Pancreas (tissue), 10 donors: ENCODE results near the gene TRIM28. TPM values are rescaled to one million over a fixed set of nuclear protein-coding genes. Genes with fewer than 3 reads are reported as not detected.

Experiments
- ATAC-seq, 4 donors: fragments of 200-7000 bp; cut with Tn5 transposase; one replicate each; pipeline versions ENCODE4 v1.8.0 to v1.9.1; 2020; ENCODE audit warnings: mild to moderate bottlenecking in 4 of 4, moderate library complexity in 4 of 4
- DNase-seq, 6 donors: peaks; one replicate each; pipeline ENCODE4 v3.0.0-alpha.2; 2020
- FAIRE-seq: peaks from 2 replicates; lab custom pipeline; 2012; peaks lifted over from hg19 to GRCh38; lab: Jason Lieb, UNC
- H3K27ac ChIP-seq, 4 donors: fragments of 200-600 bp; sonication (generic); 1 replicate in 3 of 4; 2 replicates in 1 of 4; pipeline versions ENCODE4 v1.5.0 to v1.8.0; 2020
- H3K27me3 ChIP-seq, 4 donors: fragments of 200-600 bp; one replicate each; pipeline ENCODE4 v1.8.0; 2021
- H3K36me3 ChIP-seq, 3 donors: fragments of 200-600 bp; sonication (generic) in 1 of 3; one replicate each; pipeline versions ENCODE4 v1.5.0 to v1.8.0; 2020 to 2021
- H3K4me1 ChIP-seq, 3 donors: fragments of 200-600 bp; one replicate each; pipeline ENCODE4 v1.8.0; 2021
- H3K4me3 ChIP-seq, 4 donors: fragments of 200-600 bp; sonication (generic) in 2 of 4; one replicate each; pipeline versions ENCODE4 v1.5.0 to v1.8.0; 2020 to 2021
- H3K9me3 ChIP-seq, 4 donors: fragments of 200-600 bp; one replicate each; pipeline ENCODE4 v1.8.0; 2021
- WGBS, 2 donors: extraction: QIAGEN DNeasy Blood & Tissue Kit; methylation state at CpG; one replicate each; pipeline ENCODE4 v1.1.7; 2013; 5-methylcytosine and 5-hydroxymethylcytosine counted together
- intact Hi-C, 3 donors: fragments of 100-400 bp; cut with DNase I; formaldehyde crosslinking; loops; one replicate each; pipeline versions ENCODE4 v1.11.1 to v1.14.2; 2022
- polyA plus RNA-seq, 2 donors: library from polyadenylated mRNA; stranded (reverse); fragments of 200-250 nt; gene quantifications; one replicate each; pipeline ENCODE4 v1.2.3, GENCODE V29; 2013
- total RNA-seq, 6 donors: library from RNA; stranded (reverse); fragmentation: NEBNext Ultra II Directional in 4 of 6; extraction: Animal tissue kit (Norgen Biotek cat#: 25700) in 4 of 6; gene quantifications; one replicate each; pipeline versions ENCODE4 v1.2.1 to v1.2.4, GENCODE V29; 2021 to 2023
- TF ChIP-seq, protein P1 (sequence below), 4 donors: fragments of 200-600 bp; sonication (generic) in 3 of 4; IDR thresholded peaks; one replicate each; pipeline versions ENCODE4 v1.5.0 to v1.8.0; 2021; ENCODE audit warnings: antibody characterized with exemption in 4 of 4
- donor health status: healthy with polysubstance abuse.
- donor health status: DM: no; HTN: no; CAD: no; lungs with moderate emphysema.
- donor health status: DM: no; HTN: no; CAD: no.
- donor health status: control.
- donor health status: control.
- donor health status: Bipolar disorder and iron deficiency.
- donor health status: DM: yes; HTN: yes; CAD: no.
- donor health status: DM: no; HTN: no; CAD: no.
- donor health status: DM: no; HTN: no; CAD: no.
- donor health status: DM: yes; HTN: yes; CAD: no.

TRIM28 gene
- total and polyA plus RNA-seq, 8 donors = 128 to 212 (median 190) TPM

DNA sequence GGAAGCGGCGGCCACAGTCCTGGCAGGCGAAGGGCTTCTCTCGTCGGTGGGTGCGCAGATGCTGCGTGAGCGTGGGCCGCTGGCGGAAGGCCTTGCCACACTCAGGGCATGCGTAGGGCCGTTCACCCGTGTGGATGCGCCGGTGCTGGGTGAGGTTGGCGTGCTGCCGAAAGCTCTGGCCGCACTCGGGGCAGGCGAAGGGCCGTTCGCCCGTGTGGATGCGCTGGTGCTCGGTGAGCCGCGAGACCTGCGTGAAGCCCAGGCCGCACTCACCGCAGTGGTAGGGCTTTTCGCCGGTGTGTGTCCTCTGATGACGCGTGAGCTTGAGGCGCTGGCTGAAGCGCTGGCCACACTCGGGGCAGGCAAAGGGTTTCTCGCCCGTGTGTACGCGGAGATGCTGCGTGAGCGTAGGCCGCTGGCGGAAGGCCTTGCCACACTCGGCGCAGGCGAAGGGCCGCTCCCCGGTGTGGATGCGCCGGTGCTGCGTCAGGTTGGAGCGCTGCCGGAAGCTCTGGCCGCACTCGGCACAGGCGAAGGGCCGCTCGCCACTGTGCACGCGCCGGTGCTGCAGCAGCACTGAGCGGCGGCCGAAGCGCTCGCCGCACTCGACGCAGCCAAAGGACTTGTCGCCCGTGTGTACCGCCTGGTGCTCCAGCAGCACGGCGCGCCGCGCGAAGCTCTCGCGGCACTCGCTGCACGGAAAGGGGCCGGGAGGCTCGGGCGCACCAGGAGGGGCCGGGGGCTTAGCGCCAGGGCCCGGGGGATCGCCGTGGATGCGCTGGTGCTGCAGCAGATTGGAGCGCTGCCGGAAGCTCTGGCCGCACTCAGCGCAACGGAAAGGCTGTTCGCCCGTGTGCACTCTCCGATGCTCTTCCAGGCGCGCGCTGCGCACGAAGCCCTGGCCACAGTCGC lies 18.5 kb downstream of the TRIM28 start:
- H3K9me3 ChIP-seq = no peaks in the 10 kb centered on the region
- H3K27me3 ChIP-seq = no peaks in the 10 kb centered on the region
- 4 to 5% methylated on average over 86 to 107 of the region's 107 CpGs for WGBS, 2 donors
- TF ChIP-seq, protein P1, sequence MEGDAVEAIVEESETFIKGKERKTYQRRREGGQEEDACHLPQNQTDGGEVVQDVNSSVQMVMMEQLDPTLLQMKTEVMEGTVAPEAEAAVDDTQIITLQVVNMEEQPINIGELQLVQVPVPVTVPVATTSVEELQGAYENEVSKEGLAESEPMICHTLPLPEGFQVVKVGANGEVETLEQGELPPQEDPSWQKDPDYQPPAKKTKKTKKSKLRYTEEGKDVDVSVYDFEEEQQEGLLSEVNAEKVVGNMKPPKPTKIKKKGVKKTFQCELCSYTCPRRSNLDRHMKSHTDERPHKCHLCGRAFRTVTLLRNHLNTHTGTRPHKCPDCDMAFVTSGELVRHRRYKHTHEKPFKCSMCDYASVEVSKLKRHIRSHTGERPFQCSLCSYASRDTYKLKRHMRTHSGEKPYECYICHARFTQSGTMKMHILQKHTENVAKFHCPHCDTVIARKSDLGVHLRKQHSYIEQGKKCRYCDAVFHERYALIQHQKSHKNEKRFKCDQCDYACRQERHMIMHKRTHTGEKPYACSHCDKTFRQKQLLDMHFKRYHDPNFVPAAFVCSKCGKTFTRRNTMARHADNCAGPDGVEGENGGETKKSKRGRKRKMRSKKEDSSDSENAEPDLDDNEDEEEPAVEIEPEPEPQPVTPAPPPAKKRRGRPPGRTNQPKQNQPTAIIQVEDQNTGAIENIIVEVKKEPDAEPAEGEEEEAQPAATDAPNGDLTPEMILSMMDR (IDR thresholded peaks at IDR 0.05) = no peak
- FAIRE-seq (no peak), ATAC-seq (peak in 3 of 4 donors; percentile 1 to 5 (median 3)), DNase-seq (peak in 3 of 6 donors; percentile 55 to 75 (median 68))
- H3K36me3 ChIP-seq = no peaks in the 10 kb centered on the region
- H3K4me3 ChIP-seq = peak overlapping the region; percentile 5 to 33 (median 24)
- peaks cover 14 to 22% (median 19%) of the 10 kb centered on the region in 3 donors for H3K4me1 ChIP-seq
- intact Hi-C loops = no loop called here
- peak overlapping the region in 2 of 4 donors; percentile 8 to 28 for H3K27ac ChIP-seq

DNA sequence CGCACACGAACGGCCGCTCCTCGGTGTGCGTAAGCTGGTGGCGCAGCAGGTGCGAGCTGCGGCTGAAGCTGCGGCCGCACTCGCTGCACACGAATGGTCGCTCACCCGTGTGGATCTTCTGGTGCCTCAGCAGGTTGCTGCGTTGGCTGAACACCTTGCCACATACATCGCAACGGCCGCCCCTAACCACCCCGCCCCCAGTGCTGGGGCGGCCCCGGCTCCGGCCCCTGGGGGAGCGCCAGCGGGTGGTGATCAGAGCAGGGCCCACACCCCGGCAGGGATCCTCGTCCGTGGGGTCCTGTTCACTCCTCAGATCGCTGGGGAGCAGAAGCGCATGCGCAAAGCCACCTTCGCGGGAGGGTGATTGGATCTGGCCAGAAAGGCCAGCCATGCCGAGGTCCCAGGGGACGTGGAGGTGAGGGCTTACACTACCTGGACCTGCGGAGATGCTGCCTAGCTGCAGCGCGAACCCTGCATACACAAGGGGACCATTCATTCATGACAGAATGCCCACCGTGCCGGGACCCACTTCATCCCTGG lies 19.2 kb downstream of the TRIM28 start:
- no peak for FAIRE-seq
- WGBS, 2 donors = 2 to 4% methylated on average over 39 to 40 of the region's 40 CpGs
- Histone ChIP-seq H3K36me3 (no peaks in the 10 kb centered on the region), H3K4me1 (peaks cover 14 to 22% (median 19%) of the 10 kb centered on the region in 3 donors), H3K27ac (peak overlapping the region in 1 of 4 donors; percentile 28), H3K4me3 (peak overlapping the region in 3 of 4 donors; percentile 5 to 33 (median 32)), H3K9me3 (no peaks in the 10 kb centered on the region), H3K27me3 (no peaks in the 10 kb centered on the region)
- ATAC-seq = no peak
- intact Hi-C loops = no loop called here
- TF ChIP-seq, protein P1 (IDR thresholded peaks at IDR 0.05) = no peak
- peak in 4 of 6 donors; percentile 57 to 87 (median 72) for DNase-seq

DNA sequence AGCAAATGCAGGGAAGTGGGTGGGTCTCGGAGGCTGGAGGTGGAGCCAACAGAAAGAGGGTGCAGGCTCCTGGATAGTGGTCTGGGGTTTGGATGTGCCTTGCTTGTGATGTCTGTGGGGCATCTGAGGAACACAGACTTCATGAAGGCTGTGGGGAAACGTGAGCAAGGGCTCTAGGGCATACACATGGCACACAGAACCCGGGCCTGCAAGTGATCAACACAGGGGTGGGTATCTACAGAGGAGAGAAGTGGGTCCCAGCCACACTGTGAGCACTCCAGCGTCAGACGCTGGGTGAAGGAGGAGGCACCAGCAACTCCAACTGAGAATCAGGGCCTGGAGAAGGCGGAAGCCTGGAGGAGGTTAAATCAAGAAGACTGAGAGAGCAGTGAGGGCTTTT lies 20.0 kb downstream of the TRIM28 start:
- no peaks in the 10 kb centered on the region for H3K9me3 ChIP-seq
- intact Hi-C loops = no loop called here
- H3K27ac ChIP-seq = no peak overlapping the region
- peak in 4 of 6 donors; percentile 4 to 28 (median 14) for DNase-seq
- peaks cover 14 to 22% (median 19%) of the 10 kb centered on the region in 3 donors for H3K4me1 ChIP-seq
- no peaks in the 10 kb centered on the region for H3K36me3 ChIP-seq
- 70 to 81% methylated on average over 6 of the region's 6 CpGs for WGBS, 2 donors
- ATAC-seq = no peak
- TF ChIP-seq, protein P1 (IDR thresholded peaks at IDR 0.05) = no peak
- FAIRE-seq = no peak
- H3K27me3 ChIP-seq = no peaks in the 10 kb centered on the region
- H3K4me3 ChIP-seq = no peak overlapping the region

DNA sequence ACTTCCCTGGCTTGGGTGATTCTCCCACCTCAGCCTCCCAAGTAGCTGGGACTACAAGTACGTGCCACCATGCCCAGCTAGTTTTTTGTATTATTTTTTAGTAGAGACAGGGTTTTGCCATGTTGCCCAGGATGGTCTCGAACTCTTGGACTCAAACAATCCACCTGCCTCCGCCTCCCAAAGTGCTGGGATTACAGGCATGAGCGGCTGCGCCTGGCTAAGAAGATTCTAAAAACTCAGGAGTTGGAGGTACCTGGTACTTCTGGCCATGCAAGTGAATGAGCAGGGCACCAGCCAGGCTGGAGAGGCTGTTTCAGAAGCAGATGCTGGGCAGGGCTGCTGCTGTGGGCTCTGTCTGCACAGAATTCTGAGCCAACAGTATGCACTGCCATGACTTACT lies 23.1 kb downstream of the TRIM28 start:
- no peaks in the 10 kb centered on the region for H3K9me3 ChIP-seq
- no peak overlapping the region for H3K4me3 ChIP-seq
- TF ChIP-seq, protein P1 (IDR thresholded peaks at IDR 0.05) = no peak
- WGBS, 2 donors = 96 to 97% methylated on average over 5 of the region's 5 CpGs
- no peaks in the 10 kb centered on the region for H3K27me3 ChIP-seq
- ATAC-seq (no peak), FAIRE-seq (no peak), DNase-seq (peak in 4 of 6 donors; percentile 1 to 21 (median 10))
- no peak overlapping the region for H3K27ac ChIP-seq
- H3K4me1 ChIP-seq = peaks cover 13 to 14% (median 14%) of the 10 kb centered on the region in 3 donors
- H3K36me3 ChIP-seq = no peaks in the 10 kb centered on the region
- intact Hi-C loops = no loop called here
